Measurements from ENCODE around the gene SLC1A5.

DNA sequence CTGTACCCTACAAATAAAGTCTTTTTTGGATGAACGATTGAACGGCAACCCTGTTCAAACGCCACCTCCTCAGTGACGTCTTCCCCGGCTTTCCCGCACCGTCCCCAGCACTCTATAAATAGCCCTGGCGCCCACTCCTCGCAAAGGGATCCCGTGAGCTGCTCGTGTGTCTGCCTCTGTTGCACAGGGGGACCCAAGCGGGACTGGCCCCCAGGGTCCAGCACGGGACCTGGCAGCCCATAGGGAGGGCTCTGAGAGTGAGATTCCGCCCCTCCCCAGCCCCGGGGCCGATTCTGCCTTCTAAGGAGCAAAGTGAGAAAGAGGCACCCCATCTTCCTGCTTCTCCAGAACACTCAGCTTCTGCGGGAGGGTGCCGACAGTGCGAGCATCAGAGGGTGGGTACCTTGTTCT, 50.6 kb downstream of the SLC1A5 start:
- TF ChIP-seq, protein P1, sequence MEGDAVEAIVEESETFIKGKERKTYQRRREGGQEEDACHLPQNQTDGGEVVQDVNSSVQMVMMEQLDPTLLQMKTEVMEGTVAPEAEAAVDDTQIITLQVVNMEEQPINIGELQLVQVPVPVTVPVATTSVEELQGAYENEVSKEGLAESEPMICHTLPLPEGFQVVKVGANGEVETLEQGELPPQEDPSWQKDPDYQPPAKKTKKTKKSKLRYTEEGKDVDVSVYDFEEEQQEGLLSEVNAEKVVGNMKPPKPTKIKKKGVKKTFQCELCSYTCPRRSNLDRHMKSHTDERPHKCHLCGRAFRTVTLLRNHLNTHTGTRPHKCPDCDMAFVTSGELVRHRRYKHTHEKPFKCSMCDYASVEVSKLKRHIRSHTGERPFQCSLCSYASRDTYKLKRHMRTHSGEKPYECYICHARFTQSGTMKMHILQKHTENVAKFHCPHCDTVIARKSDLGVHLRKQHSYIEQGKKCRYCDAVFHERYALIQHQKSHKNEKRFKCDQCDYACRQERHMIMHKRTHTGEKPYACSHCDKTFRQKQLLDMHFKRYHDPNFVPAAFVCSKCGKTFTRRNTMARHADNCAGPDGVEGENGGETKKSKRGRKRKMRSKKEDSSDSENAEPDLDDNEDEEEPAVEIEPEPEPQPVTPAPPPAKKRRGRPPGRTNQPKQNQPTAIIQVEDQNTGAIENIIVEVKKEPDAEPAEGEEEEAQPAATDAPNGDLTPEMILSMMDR (IDR thresholded peaks at IDR 0.05; ENCODE audit: poor library complexity, severe bottlenecking), result no peak
- TF ChIP-seq EP300 (conservative IDR thresholded peaks at IDR 0.05; ENCODE audit: poor library complexity, severe bottlenecking) (no peak), TAF1 (IDR thresholded peaks at IDR 0.05; ENCODE audit: low read depth) (no peak), POLR2AphosphoS5 (IDR thresholded peaks at IDR 0.05) (no peak)
